ENCODE data around the gene NLRP1.

NLRP1 gene

DNA sequence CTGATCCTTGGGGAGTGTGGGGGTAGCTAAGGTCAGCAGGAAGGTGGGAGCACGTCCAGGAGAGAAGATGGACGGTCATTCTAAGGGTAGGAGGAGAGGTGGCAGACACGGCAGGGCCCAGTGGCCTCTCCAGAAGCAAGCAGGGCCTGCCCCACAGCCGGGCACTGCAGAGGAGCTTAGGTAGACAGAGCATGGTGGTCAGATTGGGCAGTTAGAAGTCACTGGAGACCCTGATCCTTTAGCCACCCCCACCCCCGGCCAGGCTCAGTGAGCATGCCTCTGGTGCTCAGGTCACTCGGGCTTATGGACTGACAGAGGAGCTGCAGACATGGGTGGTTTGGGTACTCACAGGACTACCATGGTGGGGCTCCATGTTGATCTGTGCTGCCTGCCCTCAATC lies 26.3 kb downstream of the NLRP1 start:
- no peak for TF ChIP-seq Cebpa-rat (IDR thresholded peaks at IDR 0.05)
- H3K9ac ChIP-seq: no peak overlapping the region
- peaks cover 62 to 98% (median 89%) of the 10 kb centered on the region in 11 experiments for H3K36me3 ChIP-seq
- peaks cover 0 to 42% (median 3%) of the 10 kb centered on the region in 10 experiments; a peak in 10 of 20 replicates for H3K4me1 ChIP-seq
- H3K4me3 ChIP-seq: no peak overlapping the region
- no peaks in the 10 kb centered on the region for H3K9me3 ChIP-seq (replicated peaks in 1 of 11)
- peaks cover 0 to 97% (median 92%) of the 10 kb centered on the region in 11 experiments; a peak in 17 of 22 replicates for H4K20me1 ChIP-seq
- no peak overlapping the region; a peak in 1 of 22 replicates for H3K27ac ChIP-seq
- peak overlapping the region in 3 of 11 experiments; percentile 24 to 80 (median 61); a peak in 5 of 22 replicates for H3K4me2 ChIP-seq
- H3K27me3 ChIP-seq: no peaks in the 10 kb centered on the region

DNA sequence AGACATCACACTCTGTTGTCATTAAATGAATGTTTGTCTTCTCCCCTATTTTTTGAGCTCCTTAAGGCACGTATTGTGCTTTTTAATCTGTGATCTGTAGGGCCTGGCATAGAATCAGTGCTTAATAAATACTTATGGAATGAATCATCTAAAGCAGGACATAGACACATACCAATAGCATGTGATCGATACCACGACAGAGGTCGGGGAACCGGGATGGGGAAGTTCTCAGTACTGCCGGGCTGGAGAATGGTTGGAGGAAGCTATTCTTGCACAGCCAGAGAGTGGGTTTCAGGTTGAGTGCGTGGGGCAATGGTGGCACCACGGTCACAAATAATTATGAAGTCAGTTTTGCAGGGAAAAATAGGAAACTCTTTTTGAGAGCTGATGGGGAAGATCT lies 26.8 kb downstream of the NLRP1 start:
- Histone ChIP-seq H3K36me3 (peaks cover 65 to 98% (median 89%) of the 10 kb centered on the region in 11 experiments), H3K4me3 (no peak overlapping the region), H3K4me2 (peak overlapping the region in 3 of 11 experiments; percentile 24 to 80 (median 61); a peak in 5 of 22 replicates), H3K9me3 (replicated peaks in 1 of 11) (no peaks in the 10 kb centered on the region), H3K27ac (no peak overlapping the region; a peak in 1 of 22 replicates), H3K27me3 (no peaks in the 10 kb centered on the region), H4K20me1 (peaks cover 0 to 97% (median 87%) of the 10 kb centered on the region in 11 experiments; a peak in 17 of 22 replicates), H3K4me1 (peaks cover 0 to 42% (median 3%) of the 10 kb centered on the region in 10 experiments; a peak in 10 of 20 replicates), H3K9ac (no peak overlapping the region)
- no peak for TF ChIP-seq Cebpa-rat (IDR thresholded peaks at IDR 0.05)

DNA sequence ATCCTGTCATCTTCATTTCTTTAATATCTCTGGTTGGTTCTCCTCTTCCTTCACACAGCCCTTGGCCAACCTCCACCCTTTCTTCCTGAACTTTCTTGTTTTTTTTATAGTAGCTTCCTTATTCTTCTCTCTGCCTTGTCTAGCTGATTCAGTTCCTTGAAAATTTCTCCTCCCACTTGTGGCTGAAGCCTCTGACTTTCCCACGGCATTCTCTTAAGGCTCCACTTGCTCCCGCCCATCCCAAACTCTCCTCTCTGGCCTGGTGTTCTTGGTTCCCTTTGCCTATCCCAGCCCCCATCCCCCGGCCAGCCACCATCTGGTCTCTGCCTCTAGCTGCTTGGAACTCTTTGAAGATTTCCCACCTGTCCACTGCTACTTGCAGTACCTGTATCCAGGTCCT lies 29.1 kb downstream of the NLRP1 start:
- Histone ChIP-seq H3K27ac (no peak overlapping the region), H3K4me2 (peak overlapping the region in 5 of 11 experiments; percentile 21 to 57 (median 40); a peak in 8 of 22 replicates), H3K27me3 (no peaks in the 10 kb centered on the region), H3K9me3 (replicated peaks in 1 of 11) (no peaks in the 10 kb centered on the region), H3K4me3 (no peak overlapping the region), H3K36me3 (peaks cover 65 to 100% (median 91%) of the 10 kb centered on the region in 11 experiments), H3K9ac (no peak overlapping the region), H3K4me1 (peaks cover 0 to 42% (median 3%) of the 10 kb centered on the region in 10 experiments; a peak in 10 of 20 replicates), H4K20me1 (peaks cover 0 to 95% (median 69%) of the 10 kb centered on the region in 11 experiments; a peak in 17 of 22 replicates)
- TF ChIP-seq Cebpa-rat (IDR thresholded peaks at IDR 0.05): no peak

DNA sequence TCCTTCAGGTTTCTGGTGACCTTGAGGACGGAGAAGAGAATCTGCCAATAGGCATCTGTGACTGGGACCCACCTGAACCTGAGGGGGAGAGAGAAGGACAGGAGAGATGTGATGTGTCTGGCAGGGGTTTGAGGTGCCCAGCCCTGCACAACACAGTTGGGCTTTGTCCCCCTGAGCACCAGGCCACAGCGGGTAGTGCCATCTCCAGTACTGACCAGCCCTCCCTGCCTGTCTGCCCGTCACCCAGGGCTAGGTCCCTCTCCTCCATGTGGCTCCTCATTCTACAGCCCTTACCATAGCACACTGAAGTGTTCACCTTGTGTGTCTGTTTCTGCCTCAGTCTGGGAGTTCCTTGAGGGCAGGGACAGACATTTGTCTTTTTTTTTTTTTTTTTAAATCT lies 30.8 kb downstream of the NLRP1 start:
- Histone ChIP-seq H3K4me1 (peaks cover 0 to 41% (median 3%) of the 10 kb centered on the region in 10 experiments; a peak in 10 of 20 replicates), H3K27me3 (no peaks in the 10 kb centered on the region), H3K36me3 (peaks cover 62 to 100% (median 91%) of the 10 kb centered on the region in 11 experiments), H3K9ac (no peak overlapping the region), H4K20me1 (peaks cover 0 to 79% (median 54%) of the 10 kb centered on the region in 11 experiments; a peak in 17 of 22 replicates), H3K4me2 (no peak overlapping the region), H3K9me3 (replicated peaks in 1 of 11) (no peaks in the 10 kb centered on the region), H3K4me3 (no peak overlapping the region), H3K27ac (no peak overlapping the region)
- TF ChIP-seq Cebpa-rat (IDR thresholded peaks at IDR 0.05): no peak

DNA sequence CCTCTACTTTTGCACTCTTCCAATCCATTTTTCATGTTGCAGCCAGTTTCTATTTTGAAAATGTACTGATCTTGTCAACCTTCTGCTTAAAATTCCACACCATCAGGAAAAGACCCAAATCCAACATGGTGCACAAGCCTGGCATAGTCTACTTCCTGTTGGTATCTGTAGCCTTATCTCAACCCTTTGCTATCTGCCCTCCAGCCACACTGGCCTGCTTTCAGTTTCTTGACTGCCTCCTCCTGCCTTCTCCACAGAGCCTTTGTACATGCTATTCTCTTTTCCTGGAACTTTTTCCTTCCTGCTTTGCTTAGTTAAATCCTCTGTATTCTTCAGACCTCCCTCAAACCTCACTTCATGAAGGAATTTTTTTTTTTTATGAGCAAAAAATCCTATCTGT lies 31.5 kb downstream of the NLRP1 start:
- no peak for TF ChIP-seq Cebpa-rat (IDR thresholded peaks at IDR 0.05)
- H3K4me2 ChIP-seq: no peak overlapping the region
- no peaks in the 10 kb centered on the region for H3K27me3 ChIP-seq
- H4K20me1 ChIP-seq: peaks cover 0 to 79% (median 51%) of the 10 kb centered on the region in 11 experiments; a peak in 17 of 22 replicates
- H3K27ac ChIP-seq: no peak overlapping the region
- no peak overlapping the region for H3K4me3 ChIP-seq
- peaks cover 62 to 100% (median 91%) of the 10 kb centered on the region in 11 experiments for H3K36me3 ChIP-seq
- H3K9ac ChIP-seq: no peak overlapping the region
- no peaks in the 10 kb centered on the region for H3K9me3 ChIP-seq (replicated peaks in 1 of 11)
- H3K4me1 ChIP-seq: peaks cover 0 to 35% (median 3%) of the 10 kb centered on the region in 10 experiments; a peak in 10 of 20 replicates

DNA sequence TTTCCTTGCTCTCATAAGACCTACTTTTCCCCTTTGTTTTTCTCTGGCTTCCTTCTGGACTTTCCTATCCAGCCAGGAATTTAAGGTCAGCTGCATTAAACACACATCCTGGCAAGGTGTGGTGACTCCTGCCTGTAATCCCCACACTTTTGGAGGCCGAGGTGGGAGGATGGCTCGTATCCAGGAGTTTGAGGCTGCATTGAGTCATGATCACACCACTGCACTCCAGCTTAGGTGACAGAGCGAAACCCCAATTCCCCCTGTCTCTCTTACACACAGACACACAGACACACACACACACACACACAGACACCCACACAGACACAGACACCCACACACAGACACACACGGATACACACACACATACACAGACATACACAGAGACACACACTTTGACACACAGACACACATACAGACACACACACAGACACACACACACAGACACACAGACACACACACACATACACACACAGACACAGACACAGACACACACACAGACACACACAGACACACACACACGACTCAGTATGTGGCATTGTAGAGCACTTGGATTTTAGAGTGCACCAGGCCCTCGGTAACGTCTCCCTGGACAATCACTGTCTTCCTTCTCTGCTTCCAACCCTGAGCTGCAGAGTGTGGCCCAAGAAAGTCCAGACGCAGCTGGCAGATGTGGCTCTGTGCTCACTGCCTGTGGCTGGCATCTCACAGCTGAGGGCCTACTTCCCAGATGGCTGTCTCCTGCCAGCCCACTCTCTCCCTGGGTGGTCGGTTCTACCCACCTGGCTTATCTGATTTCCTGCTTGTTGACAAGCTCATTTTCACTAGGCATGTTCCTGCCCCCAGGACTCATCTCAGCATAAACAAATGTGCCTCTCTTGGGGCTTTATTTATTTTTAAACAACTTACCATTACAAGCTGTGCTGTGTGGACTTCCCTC lies 39.0 kb downstream of the NLRP1 start:
- no peak overlapping the region for H3K27ac ChIP-seq
- no peak for TF ChIP-seq Cebpa-rat (IDR thresholded peaks at IDR 0.05)
- H4K20me1 ChIP-seq: peaks cover 0 to 79% (median 24%) of the 10 kb centered on the region in 11 experiments; a peak in 13 of 22 replicates
- H3K9me3 ChIP-seq (replicated peaks in 1 of 11): no peaks in the 10 kb centered on the region
- H3K27me3 ChIP-seq: no peaks in the 10 kb centered on the region
- H3K36me3 ChIP-seq: peaks cover 66 to 98% (median 96%) of the 10 kb centered on the region in 11 experiments
- H3K4me2 ChIP-seq: peak overlapping the region in 3 of 11 experiments; percentile 5 to 12 (median 8); a peak in 1 of 22 replicates
- H3K9ac ChIP-seq: no peak overlapping the region
- peaks cover 0 to 10% (median 0%) of the 10 kb centered on the region in 10 experiments; a peak in 4 of 20 replicates for H3K4me1 ChIP-seq
- H3K4me3 ChIP-seq: no peak overlapping the region

DNA sequence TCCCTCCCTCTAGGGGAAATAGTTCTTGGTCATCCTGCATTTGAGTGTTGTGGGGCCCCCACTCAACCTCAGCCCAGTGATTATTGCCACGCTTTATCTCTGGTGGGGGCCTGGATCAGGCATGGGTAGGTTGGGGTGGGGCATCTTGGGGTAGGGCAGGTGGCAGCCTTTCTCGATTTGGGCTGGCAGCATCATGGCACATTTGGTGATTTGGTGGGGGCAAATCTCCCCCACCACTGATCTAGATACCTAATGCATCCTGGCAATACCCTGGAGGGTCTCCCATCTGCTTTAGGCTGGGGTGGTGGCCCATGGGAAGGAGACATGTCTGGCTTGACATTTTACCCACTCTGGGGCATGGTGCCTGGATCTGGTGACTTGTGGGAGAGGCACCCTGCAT lies 40.2 kb downstream of the NLRP1 start:
- H3K27me3 ChIP-seq: no peaks in the 10 kb centered on the region
- peaks cover 63 to 98% (median 96%) of the 10 kb centered on the region in 11 experiments for H3K36me3 ChIP-seq
- H3K9ac ChIP-seq: no peak overlapping the region
- no peak overlapping the region for H3K4me2 ChIP-seq
- H3K9me3 ChIP-seq (replicated peaks in 1 of 11): no peaks in the 10 kb centered on the region
- H3K27ac ChIP-seq: no peak overlapping the region
- no peak for TF ChIP-seq Cebpa-rat (IDR thresholded peaks at IDR 0.05)
- peaks cover 0 to 90% (median 24%) of the 10 kb centered on the region in 11 experiments; a peak in 13 of 22 replicates for H4K20me1 ChIP-seq
- H3K4me1 ChIP-seq: peaks cover 0 to 10% (median 0%) of the 10 kb centered on the region in 10 experiments; a peak in 4 of 20 replicates
- no peak overlapping the region for H3K4me3 ChIP-seq

DNA sequence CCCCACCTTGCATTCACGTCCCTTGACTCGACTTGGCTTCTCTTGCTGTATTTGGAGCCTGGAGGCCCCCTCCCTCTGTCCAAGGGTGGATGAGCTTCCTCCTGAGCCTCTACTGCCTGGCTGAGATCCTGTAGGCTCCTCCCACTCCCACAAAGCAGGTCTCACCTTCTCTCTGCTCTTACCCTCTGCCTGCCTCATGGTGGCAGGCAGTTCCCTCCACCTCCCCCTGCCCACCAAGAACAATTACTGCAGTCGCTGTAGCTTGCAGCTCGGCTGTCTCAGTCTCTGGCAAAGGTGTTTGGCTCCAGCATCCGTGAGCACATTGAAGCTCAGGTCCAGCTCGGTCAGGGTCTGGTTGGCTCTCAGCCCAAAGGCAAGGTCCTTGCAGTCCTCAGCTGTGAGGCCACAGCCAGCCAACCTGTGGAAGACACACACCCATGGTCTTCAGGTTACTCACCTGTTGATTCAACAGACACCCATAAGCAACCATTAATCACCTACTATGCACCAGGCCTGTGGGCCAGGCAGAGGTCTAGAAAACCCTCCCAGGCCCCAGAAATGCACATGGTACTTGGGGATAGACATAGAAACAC lies 42.6 kb downstream of the NLRP1 start:
- peaks cover 0 to 94% (median 8%) of the 10 kb centered on the region in 11 experiments; a peak in 12 of 22 replicates for H4K20me1 ChIP-seq
- H3K9ac ChIP-seq: no peak overlapping the region
- no peaks in the 10 kb centered on the region for H3K9me3 ChIP-seq (replicated peaks in 1 of 11)
- H3K27ac ChIP-seq: no peak overlapping the region
- peaks cover 56 to 98% (median 96%) of the 10 kb centered on the region in 11 experiments for H3K36me3 ChIP-seq
- TF ChIP-seq Cebpa-rat (IDR thresholded peaks at IDR 0.05): no peak
- no peak overlapping the region for H3K4me3 ChIP-seq
- peaks cover 0 to 10% (median 0%) of the 10 kb centered on the region in 10 experiments; a peak in 4 of 20 replicates for H3K4me1 ChIP-seq
- no peaks in the 10 kb centered on the region for H3K27me3 ChIP-seq
- H3K4me2 ChIP-seq: no peak overlapping the region
